ENCODE measurements around the gene ZNF138.
A peak's percentile ranks its signal among the peaks of the same experiment; 100 is the strongest.
"Not testable (repeated sequence)": the region's sequence is repeated elsewhere in the genome, so short reads cannot be mapped to it uniquely, and the experiment has no call there.

Gene ZNF138

GRCh38 chr7:64793106-64793755 lies 997 bp upstream of the ZNF138 start:
- no peak overlapping the region for H3K9ac ChIP-seq (ENCODE audit: low read depth, low read length)
- H3K4me3 ChIP-seq (ENCODE audit: low read depth, low read length): no peak overlapping the region
- no peaks in the 10 kb centered on the region for H3K9me3 ChIP-seq (ENCODE audit: control insufficient read depth, insufficient read depth, low read length)
- H3K36me3 ChIP-seq (ENCODE audit: control insufficient read depth, insufficient read depth, low read length): no peaks in the 10 kb centered on the region
- no peaks in the 10 kb centered on the region for H3K27me3 ChIP-seq (ENCODE audit: control insufficient read depth, insufficient read depth, low read length)
- H3K4me1 ChIP-seq (ENCODE audit: control insufficient read depth, insufficient read depth, low read length): no peaks in the 10 kb centered on the region

GRCh38 chr7:64795176-64795575 lies 948 bp downstream of the ZNF138 start:
- H3K36me3 ChIP-seq (ENCODE audit: control insufficient read depth, insufficient read depth, low read length): peaks cover 3% of the 10 kb centered on the region
- H3K4me1 ChIP-seq (ENCODE audit: control insufficient read depth, insufficient read depth, low read length): no peaks in the 10 kb centered on the region
- no peaks in the 10 kb centered on the region for H3K9me3 ChIP-seq (ENCODE audit: control insufficient read depth, insufficient read depth, low read length)
- no peaks in the 10 kb centered on the region for H3K27me3 ChIP-seq (ENCODE audit: control insufficient read depth, insufficient read depth, low read length)
- peak overlapping the region; percentile 79 for H3K9ac ChIP-seq (ENCODE audit: low read depth, low read length)
- H3K4me3 ChIP-seq (ENCODE audit: low read depth, low read length): peak overlapping the region; percentile 95

- H3K9ac ChIP-seq (ENCODE audit: low read depth, low read length); H3K4me3 ChIP-seq (ENCODE audit: low read depth, low read length); H3K27me3 ChIP-seq (ENCODE audit: control insufficient read depth, insufficient read depth, low read length); H3K9me3 ChIP-seq (ENCODE audit: control insufficient read depth, insufficient read depth, low read length); H3K36me3 ChIP-seq (ENCODE audit: control insufficient read depth, insufficient read depth, low read length): not testable (repeated sequence)
- H3K4me1 ChIP-seq (ENCODE audit: control insufficient read depth, insufficient read depth, low read length): peaks cover 15% of the 10 kb centered on the region
Measured at GRCh38 chr7:64799169-64799568, 4.9 kb downstream of the ZNF138 start.

DNA sequence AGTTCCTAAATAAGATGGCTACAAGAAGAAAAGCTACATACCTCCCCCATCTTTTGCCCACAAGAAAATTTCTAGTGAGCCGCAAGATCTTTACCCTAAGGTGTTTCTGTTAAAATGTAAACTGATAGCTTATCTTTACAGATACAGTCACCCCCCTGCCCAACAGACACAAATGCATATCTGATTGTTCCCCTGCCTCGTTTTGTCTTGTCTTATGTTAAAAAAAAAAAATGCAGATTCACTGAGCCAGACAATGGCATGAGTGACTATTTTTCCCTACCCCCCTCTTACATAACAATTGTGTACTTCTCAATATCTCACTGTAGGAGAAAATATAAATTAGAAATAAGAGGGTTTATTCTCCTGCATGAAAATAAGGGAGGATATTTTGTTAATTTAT lies 8.5 kb downstream of the ZNF138 start:
- Histone ChIP-seq H3K36me3 (ENCODE audit: control insufficient read depth, insufficient read depth, low read length) (peaks cover 9% of the 10 kb centered on the region), H3K9me3 (ENCODE audit: control insufficient read depth, insufficient read depth, low read length) (no peaks in the 10 kb centered on the region), H3K4me1 (ENCODE audit: control insufficient read depth, insufficient read depth, low read length) (peaks cover 15% of the 10 kb centered on the region), H3K27me3 (ENCODE audit: control insufficient read depth, insufficient read depth, low read length) (no peaks in the 10 kb centered on the region), H3K9ac (ENCODE audit: low read depth, low read length) (no peak overlapping the region), H3K4me3 (ENCODE audit: low read depth, low read length) (peak overlapping the region; percentile 19)

DNA sequence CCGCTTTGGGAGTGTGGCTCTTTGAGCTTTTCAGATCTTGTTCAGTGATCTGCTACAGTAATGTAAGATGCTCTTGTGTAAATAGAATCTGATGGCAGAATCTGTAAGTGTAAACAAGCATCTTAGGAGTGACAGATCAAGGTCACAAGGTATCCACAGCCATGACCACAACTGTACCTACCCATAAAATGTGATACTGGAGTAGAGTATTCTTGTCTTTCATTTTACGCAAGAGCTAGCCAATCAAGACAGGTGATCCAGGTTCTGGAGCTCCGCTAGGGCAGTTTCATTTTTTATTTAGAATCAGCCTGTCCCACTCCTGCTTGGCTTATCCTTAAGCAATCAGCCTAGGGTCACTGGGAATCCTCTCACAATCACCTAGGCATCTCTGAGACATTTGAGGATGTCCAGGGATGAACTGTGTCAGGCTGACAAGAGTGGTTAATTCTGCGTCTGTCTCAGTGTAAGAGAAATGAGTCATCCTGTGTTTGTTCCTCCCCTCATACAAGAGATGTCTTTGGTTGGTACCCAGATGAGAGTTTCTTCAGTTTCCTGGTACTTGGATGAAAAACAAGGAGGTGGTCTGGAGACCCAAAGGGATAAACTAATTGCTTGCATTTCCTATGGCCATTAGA lies 13.6 kb downstream of the ZNF138 start:
- Histone ChIP-seq H3K4me1 (ENCODE audit: control insufficient read depth, insufficient read depth, low read length) (peaks cover 2% of the 10 kb centered on the region), H3K27me3 (ENCODE audit: control insufficient read depth, insufficient read depth, low read length) (no peaks in the 10 kb centered on the region), H3K36me3 (ENCODE audit: control insufficient read depth, insufficient read depth, low read length) (peaks cover 14% of the 10 kb centered on the region), H3K9ac (ENCODE audit: low read depth, low read length) (no peak overlapping the region), H3K9me3 (ENCODE audit: control insufficient read depth, insufficient read depth, low read length) (no peaks in the 10 kb centered on the region), H3K4me3 (ENCODE audit: low read depth, low read length) (no peak overlapping the region)

DNA sequence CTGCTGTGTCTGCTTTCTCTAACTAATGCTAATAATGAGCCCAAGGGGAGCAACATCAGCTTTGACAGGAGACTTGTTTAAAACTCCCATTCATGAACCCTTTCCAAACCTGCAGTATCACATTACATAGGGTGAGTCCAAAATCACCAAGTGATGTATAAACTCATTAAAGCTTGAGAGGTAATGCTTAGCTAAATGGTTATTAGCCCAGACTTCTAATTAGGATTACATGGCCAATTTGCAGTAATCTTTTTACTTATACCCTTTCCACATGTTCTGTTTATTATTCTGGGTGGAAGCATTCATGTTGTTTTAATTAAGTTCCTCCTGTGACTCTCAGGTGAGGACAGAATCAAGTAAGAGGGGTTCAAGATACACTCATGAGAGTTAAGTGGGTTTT lies 17.5 kb downstream of the ZNF138 start:
- no peaks in the 10 kb centered on the region for H3K27me3 ChIP-seq (ENCODE audit: control insufficient read depth, insufficient read depth, low read length)
- no peak overlapping the region for H3K4me3 ChIP-seq (ENCODE audit: low read depth, low read length)
- peaks cover 12% of the 10 kb centered on the region for H3K36me3 ChIP-seq (ENCODE audit: control insufficient read depth, insufficient read depth, low read length)
- H3K9ac ChIP-seq (ENCODE audit: low read depth, low read length): no peak overlapping the region
- H3K4me1 ChIP-seq (ENCODE audit: control insufficient read depth, insufficient read depth, low read length): no peaks in the 10 kb centered on the region
- H3K9me3 ChIP-seq (ENCODE audit: control insufficient read depth, insufficient read depth, low read length): no peaks in the 10 kb centered on the region

DNA sequence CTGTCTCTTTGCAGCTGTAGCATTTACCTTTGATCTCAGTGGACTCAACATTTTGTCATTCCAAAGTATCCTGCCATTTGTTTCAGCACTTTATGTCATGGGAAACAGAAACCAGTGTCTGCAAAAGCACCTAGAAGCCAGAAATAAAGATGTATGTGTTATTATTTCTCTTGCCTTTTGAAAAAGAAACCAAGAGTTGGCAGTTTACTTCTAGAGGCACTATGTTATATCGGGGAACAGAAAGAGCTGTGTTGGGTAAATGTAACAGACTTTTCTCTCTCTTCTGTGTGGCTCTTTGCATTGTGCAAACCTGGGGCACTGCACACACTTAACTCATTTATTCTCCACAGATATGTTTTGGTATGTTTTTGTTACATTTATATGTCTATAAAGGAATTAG lies 36.7 kb downstream of the ZNF138 start:
- H3K9ac ChIP-seq (ENCODE audit: low read depth, low read length): no peak overlapping the region
- no peaks in the 10 kb centered on the region for H3K4me1 ChIP-seq (ENCODE audit: control insufficient read depth, insufficient read depth, low read length)
- H3K36me3 ChIP-seq (ENCODE audit: control insufficient read depth, insufficient read depth, low read length): no peaks in the 10 kb centered on the region
- no peak overlapping the region for H3K4me3 ChIP-seq (ENCODE audit: low read depth, low read length)
- no peaks in the 10 kb centered on the region for H3K27me3 ChIP-seq (ENCODE audit: control insufficient read depth, insufficient read depth, low read length)
- H3K9me3 ChIP-seq (ENCODE audit: control insufficient read depth, insufficient read depth, low read length): no peaks in the 10 kb centered on the region

DNA sequence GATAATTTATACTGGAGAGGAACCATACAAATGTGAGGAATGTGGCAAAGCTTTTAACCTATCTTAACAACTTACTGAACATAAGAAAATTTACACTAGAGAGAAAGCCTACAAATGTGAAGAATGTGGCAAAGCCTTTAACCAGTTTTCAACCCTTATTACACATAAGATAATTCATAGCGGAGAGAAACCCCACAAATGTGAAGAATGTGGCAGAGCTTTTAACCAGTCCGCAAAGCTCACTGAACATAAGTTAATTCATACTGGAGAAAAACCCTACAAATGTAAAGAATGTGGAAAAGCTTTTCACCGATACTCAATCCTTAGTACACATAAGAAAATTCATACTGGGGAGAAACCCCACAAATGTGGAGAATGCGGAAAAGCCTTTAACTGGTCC lies 37.9 kb downstream of the ZNF138 start:
- Histone ChIP-seq H3K4me1 (ENCODE audit: control insufficient read depth, insufficient read depth, low read length) (no peaks in the 10 kb centered on the region), H3K9me3 (ENCODE audit: control insufficient read depth, insufficient read depth, low read length) (no peaks in the 10 kb centered on the region), H3K4me3 (ENCODE audit: low read depth, low read length) (no peak overlapping the region), H3K9ac (ENCODE audit: low read depth, low read length) (no peak overlapping the region), H3K36me3 (ENCODE audit: control insufficient read depth, insufficient read depth, low read length) (no peaks in the 10 kb centered on the region), H3K27me3 (ENCODE audit: control insufficient read depth, insufficient read depth, low read length) (no peaks in the 10 kb centered on the region)

DNA sequence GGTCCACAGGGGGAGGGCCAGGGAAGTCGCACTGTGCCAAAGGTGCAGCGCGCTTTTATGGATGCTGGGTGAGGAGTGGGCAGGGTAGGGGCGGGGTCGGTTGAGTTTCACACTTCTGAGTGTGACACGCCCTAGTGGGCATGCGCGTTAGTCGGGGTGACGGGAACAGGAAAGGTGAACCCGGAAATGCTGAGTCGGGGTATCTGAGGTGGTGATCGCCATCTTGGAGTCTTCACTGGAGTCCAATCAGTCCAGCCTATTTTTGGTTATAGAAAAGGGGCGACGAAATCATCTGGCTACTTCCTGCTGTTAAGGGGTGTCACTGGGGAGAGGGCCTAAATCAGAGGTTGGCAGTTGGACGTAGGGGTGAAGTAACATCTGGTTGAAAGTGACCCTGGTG lies 40.8 kb downstream of the ZNF138 start:
- Histone ChIP-seq H3K4me3 (ENCODE audit: low read depth, low read length) (no peak overlapping the region), H3K9ac (ENCODE audit: low read depth, low read length) (no peak overlapping the region), H3K9me3 (ENCODE audit: control insufficient read depth, insufficient read depth, low read length) (no peaks in the 10 kb centered on the region), H3K4me1 (ENCODE audit: control insufficient read depth, insufficient read depth, low read length) (no peaks in the 10 kb centered on the region), H3K36me3 (ENCODE audit: control insufficient read depth, insufficient read depth, low read length) (peaks cover 3% of the 10 kb centered on the region), H3K27me3 (ENCODE audit: control insufficient read depth, insufficient read depth, low read length) (no peaks in the 10 kb centered on the region)

- H3K36me3 ChIP-seq (ENCODE audit: control insufficient read depth, insufficient read depth, low read length); H3K9ac ChIP-seq (ENCODE audit: low read depth, low read length); H3K4me1 ChIP-seq (ENCODE audit: control insufficient read depth, insufficient read depth, low read length); H3K27me3 ChIP-seq (ENCODE audit: control insufficient read depth, insufficient read depth, low read length); H3K4me3 ChIP-seq (ENCODE audit: low read depth, low read length); H3K9me3 ChIP-seq (ENCODE audit: control insufficient read depth, insufficient read depth, low read length): not testable (repeated sequence)
Measured at GRCh38 chr7:64835856-64836255, 41.6 kb downstream of the ZNF138 start.

DNA sequence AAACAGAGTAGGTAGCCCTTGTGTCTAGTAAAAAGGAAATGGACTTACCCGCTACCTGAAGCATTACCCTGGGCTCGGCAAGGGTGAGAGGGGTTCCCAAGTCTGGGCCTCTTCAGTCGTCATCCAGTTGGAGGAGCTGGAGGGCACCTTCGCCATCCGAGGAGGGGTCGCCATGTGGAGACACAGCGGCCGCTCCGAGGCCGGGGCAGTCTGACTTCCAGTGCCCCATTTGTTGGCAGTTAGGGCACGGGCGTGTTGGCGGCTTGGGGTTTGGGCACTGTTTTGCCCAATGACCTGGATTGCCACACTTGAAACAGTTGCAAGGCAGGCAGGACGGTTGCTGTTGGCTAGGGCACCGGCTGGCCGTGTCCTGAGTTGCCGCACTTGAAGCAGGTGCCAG lies 43.8 kb downstream of the ZNF138 start:
- H3K27me3 ChIP-seq (ENCODE audit: control insufficient read depth, insufficient read depth, low read length); H3K36me3 ChIP-seq (ENCODE audit: control insufficient read depth, insufficient read depth, low read length); H3K9me3 ChIP-seq (ENCODE audit: control insufficient read depth, insufficient read depth, low read length); H3K9ac ChIP-seq (ENCODE audit: low read depth, low read length); H3K4me3 ChIP-seq (ENCODE audit: low read depth, low read length); H3K4me1 ChIP-seq (ENCODE audit: control insufficient read depth, insufficient read depth, low read length): not testable (repeated sequence)

DNA sequence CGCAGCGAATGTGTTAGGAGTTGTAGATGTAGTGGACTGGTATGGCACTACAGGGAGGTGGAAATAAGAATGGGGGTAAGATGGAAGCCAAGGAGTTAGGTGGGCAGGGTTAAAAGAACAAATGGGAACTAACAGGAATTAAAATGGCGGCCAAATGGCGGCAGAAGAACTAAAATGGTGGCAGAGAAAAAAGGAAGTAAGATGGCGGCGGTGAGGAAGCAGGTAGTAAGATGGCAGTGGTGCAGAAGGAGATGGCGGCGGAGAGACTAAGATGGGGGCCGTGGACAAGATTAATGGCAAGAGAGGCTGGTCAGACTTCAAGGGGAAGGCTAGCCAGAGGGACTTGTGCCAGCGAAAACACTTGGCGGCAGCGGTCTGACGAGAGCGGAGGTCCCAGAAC lies 44.5 kb downstream of the ZNF138 start:
- H3K4me3 ChIP-seq (ENCODE audit: low read depth, low read length): no peak overlapping the region
- H3K27me3 ChIP-seq (ENCODE audit: control insufficient read depth, insufficient read depth, low read length): no peaks in the 10 kb centered on the region
- H3K9ac ChIP-seq (ENCODE audit: low read depth, low read length): no peak overlapping the region
- H3K36me3 ChIP-seq (ENCODE audit: control insufficient read depth, insufficient read depth, low read length): peaks cover 3% of the 10 kb centered on the region
- no peaks in the 10 kb centered on the region for H3K9me3 ChIP-seq (ENCODE audit: control insufficient read depth, insufficient read depth, low read length)
- no peaks in the 10 kb centered on the region for H3K4me1 ChIP-seq (ENCODE audit: control insufficient read depth, insufficient read depth, low read length)

Data from iPS-15b (cell line).